Astrocyte of the cerebellum (primary cell): ENCODE measurements around the gene PRKX.

ENCODE experiments used
- DNase-seq: peaks from one replicate; pipeline ENCODE4 v3.0.0-alpha.2; 2011; ENCODE audit warnings: low read depth
- H3K4me3 ChIP-seq: 2 replicates; pipeline ENCODE4 v1.5.1; 2011; ENCODE audit warnings: mild to moderate bottlenecking, low read depth, low read length, moderate library complexity
- CTCF ChIP-seq: IDR thresholded peaks from 2 replicates; pipeline ENCODE4 v1.5.1; 2012; ENCODE audit warnings: low read length, low read depth, moderate library complexity, mild to moderate bottlenecking; ENCODE audit errors: missing control alignments
- in situ Hi-C: cut with HindIII; loops from 2 replicates; pipeline ENCODE4 v1.10.0; 2017; ENCODE audit warnings: low sequenced_read_pairs

Gene PRKX

GRCh38 chrX:3585719-3586118 lies 127.7 kb downstream of the PRKX start:
- peak; percentile 27 for TF ChIP-seq CTCF
- in situ Hi-C loops: no loop called here
- DNase-seq: no peak
- no peak overlapping the region for H3K4me3 ChIP-seq

- no peak for TF ChIP-seq CTCF
- no peak overlapping the region for H3K4me3 ChIP-seq
- no peak for DNase-seq
- in situ Hi-C loops: no loop called here
These were observed 128.9 kb downstream of the PRKX start for GRCh38 chrX:3584415-3584996.

- no peak for TF ChIP-seq CTCF
- in situ Hi-C loops: no loop called here
- no peak overlapping the region for H3K4me3 ChIP-seq
- no peak for DNase-seq
These were observed 131.0 kb downstream of the PRKX start for GRCh38 chrX:3582451-3582850.

- no peak for TF ChIP-seq CTCF
- in situ Hi-C loops: no loop called here
- H3K4me3 ChIP-seq: no peak overlapping the region
- DNase-seq: no peak
These were observed 131.8 kb downstream of the PRKX start for GRCh38 chrX:3581609-3582108.

GRCh38 chrX:3577551-3577950 lies 135.9 kb downstream of the PRKX start:
- H3K4me3 ChIP-seq: no peak overlapping the region
- TF ChIP-seq CTCF: no peak
- in situ Hi-C loops: no loop called here
- no peak for DNase-seq

GRCh38 chrX:3576886-3577501 lies 136.5 kb downstream of the PRKX start:
- in situ Hi-C loops: no loop called here
- DNase-seq: no peak

More at GRCh38 chrX:3576886-3577501, 136.5 kb downstream of the PRKX start:
- TF ChIP-seq CTCF: no peak
- no peak overlapping the region for H3K4me3 ChIP-seq
